HEK293 (cell line): ENCODE measurements around the gene CLDN7.

Experiments
- SALL2 ChIP-seq: fragments of 450-650 bp; formaldehyde crosslinking; IDR thresholded peaks from 2 replicates; pipeline ENCODE4 v1.5.0; 2017; ENCODE audit warnings: missing biosample characterization, mild to moderate bottlenecking, missing genetic modification characterization, borderline replicate concordance
- ZNF311 ChIP-seq: fragments of 450-650 bp; formaldehyde crosslinking; IDR thresholded peaks from 2 replicates; pipeline ENCODE4 v1.5.1; 2017; ENCODE audit warnings: missing biosample characterization, missing genetic modification characterization, borderline replicate concordance
- ZNF76 ChIP-seq: fragments of 450-650 bp; formaldehyde crosslinking; IDR thresholded peaks from 2 replicates; pipeline ENCODE4; 2016; ENCODE audit warnings: low read depth, missing biosample characterization, missing genetic modification characterization, borderline replicate concordance
- TF ChIP-seq, protein P1 (sequence below): fragments of 450-650 bp; formaldehyde crosslinking; IDR thresholded peaks from 2 replicates; pipeline ENCODE4 v1.5.1; 2016; ENCODE audit warnings: missing biosample characterization, missing genetic modification characterization
- TF ChIP-seq, protein P2 (sequence below): fragments of 450-650 bp; formaldehyde crosslinking; IDR thresholded peaks from 2 replicates; pipeline ENCODE4 v1.5.1; 2016; ENCODE audit warnings: missing biosample characterization, missing genetic modification characterization
- TF ChIP-seq, protein P3 (sequence below): fragments of 450-650 bp; formaldehyde crosslinking; IDR thresholded peaks from 2 replicates; pipeline ENCODE4 v1.5.1; 2016; ENCODE audit warnings: missing biosample characterization, missing genetic modification characterization
- TF ChIP-seq, protein P4 (sequence below): fragments of 450-650 bp; formaldehyde crosslinking; IDR thresholded peaks from 2 replicates; pipeline ENCODE4 v1.5.1; 2017; ENCODE audit warnings: missing biosample characterization, missing genetic modification characterization
- TF ChIP-seq, protein P5 (sequence below): fragments of 450-650 bp; formaldehyde crosslinking; IDR thresholded peaks from 2 replicates; pipeline ENCODE4 v1.5.1; 2016; ENCODE audit warnings: missing biosample characterization, missing genetic modification characterization

DNA sequence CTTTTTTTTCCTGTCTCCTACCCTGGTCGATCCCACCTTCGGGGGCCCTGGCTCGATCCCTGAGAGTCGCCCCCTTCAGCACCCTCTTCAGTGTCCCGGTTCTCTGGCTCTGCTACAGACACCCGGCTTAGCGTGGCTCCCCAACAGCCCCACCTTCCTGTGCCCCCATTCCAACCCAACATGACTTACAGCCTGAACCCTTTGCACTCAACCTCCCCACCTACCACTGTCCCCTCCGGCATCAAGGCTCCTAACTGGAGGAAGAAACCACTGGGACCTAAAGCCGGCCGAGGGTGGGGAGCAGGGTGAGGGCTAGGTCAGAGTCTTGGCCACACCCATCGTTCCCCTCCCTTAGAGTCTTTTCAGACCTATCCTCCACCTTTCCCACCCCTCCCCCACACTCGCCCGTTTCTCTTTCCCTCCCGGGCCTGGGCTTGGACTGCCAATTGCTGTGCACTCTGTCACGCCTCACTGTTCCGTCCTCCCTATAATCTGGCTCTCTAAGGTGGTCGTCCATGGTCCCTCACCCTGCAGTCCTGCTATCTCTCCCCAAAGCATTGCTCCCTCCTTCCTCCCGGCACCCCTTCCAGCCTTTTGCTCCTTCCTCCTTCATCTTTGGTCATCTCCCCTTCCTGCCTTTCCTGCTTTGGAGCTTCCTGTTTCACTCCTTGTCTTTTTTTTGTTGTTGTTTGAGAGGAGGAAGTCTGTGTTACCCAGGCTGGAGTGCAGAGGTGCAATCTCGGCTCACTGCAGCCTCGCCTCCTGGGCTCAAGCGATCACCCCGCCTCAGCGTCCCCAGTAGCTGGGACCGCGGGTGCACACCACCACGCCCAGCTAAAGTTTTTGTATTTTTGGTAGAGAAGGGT is 890 bp upstream of the CLDN7 start:
- TF ChIP-seq, protein P1, sequence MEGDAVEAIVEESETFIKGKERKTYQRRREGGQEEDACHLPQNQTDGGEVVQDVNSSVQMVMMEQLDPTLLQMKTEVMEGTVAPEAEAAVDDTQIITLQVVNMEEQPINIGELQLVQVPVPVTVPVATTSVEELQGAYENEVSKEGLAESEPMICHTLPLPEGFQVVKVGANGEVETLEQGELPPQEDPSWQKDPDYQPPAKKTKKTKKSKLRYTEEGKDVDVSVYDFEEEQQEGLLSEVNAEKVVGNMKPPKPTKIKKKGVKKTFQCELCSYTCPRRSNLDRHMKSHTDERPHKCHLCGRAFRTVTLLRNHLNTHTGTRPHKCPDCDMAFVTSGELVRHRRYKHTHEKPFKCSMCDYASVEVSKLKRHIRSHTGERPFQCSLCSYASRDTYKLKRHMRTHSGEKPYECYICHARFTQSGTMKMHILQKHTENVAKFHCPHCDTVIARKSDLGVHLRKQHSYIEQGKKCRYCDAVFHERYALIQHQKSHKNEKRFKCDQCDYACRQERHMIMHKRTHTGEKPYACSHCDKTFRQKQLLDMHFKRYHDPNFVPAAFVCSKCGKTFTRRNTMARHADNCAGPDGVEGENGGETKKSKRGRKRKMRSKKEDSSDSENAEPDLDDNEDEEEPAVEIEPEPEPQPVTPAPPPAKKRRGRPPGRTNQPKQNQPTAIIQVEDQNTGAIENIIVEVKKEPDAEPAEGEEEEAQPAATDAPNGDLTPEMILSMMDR (tag by site-specific recombination) = no peak
- TF ChIP-seq SALL2 (tag by site-specific recombination) = no peak
- TF ChIP-seq ZNF311 (tag by site-specific recombination) = no peak
- TF ChIP-seq, protein P2, sequence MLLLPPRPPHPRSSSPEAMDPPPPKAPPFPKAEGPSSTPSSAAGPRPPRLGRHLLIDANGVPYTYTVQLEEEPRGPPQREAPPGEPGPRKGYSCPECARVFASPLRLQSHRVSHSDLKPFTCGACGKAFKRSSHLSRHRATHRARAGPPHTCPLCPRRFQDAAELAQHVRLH (tag by site-specific recombination) = no peak; the same call in 1 of the 2 replicates
- TF ChIP-seq, protein P3, sequence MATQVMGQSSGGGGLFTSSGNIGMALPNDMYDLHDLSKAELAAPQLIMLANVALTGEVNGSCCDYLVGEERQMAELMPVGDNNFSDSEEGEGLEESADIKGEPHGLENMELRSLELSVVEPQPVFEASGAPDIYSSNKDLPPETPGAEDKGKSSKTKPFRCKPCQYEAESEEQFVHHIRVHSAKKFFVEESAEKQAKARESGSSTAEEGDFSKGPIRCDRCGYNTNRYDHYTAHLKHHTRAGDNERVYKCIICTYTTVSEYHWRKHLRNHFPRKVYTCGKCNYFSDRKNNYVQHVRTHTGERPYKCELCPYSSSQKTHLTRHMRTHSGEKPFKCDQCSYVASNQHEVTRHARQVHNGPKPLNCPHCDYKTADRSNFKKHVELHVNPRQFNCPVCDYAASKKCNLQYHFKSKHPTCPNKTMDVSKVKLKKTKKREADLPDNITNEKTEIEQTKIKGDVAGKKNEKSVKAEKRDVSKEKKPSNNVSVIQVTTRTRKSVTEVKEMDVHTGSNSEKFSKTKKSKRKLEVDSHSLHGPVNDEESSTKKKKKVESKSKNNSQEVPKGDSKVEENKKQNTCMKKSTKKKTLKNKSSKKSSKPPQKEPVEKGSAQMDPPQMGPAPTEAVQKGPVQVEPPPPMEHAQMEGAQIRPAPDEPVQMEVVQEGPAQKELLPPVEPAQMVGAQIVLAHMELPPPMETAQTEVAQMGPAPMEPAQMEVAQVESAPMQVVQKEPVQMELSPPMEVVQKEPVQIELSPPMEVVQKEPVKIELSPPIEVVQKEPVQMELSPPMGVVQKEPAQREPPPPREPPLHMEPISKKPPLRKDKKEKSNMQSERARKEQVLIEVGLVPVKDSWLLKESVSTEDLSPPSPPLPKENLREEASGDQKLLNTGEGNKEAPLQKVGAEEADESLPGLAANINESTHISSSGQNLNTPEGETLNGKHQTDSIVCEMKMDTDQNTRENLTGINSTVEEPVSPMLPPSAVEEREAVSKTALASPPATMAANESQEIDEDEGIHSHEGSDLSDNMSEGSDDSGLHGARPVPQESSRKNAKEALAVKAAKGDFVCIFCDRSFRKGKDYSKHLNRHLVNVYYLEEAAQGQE (tag by site-specific recombination) = no peak
- TF ChIP-seq, protein P4, sequence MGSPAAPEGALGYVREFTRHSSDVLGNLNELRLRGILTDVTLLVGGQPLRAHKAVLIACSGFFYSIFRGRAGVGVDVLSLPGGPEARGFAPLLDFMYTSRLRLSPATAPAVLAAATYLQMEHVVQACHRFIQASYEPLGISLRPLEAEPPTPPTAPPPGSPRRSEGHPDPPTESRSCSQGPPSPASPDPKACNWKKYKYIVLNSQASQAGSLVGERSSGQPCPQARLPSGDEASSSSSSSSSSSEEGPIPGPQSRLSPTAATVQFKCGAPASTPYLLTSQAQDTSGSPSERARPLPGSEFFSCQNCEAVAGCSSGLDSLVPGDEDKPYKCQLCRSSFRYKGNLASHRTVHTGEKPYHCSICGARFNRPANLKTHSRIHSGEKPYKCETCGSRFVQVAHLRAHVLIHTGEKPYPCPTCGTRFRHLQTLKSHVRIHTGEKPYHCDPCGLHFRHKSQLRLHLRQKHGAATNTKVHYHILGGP = no peak; the same call in 1 of the 2 replicates
- no peak for TF ChIP-seq ZNF76 (tag by site-specific recombination)
- TF ChIP-seq, protein P5, sequence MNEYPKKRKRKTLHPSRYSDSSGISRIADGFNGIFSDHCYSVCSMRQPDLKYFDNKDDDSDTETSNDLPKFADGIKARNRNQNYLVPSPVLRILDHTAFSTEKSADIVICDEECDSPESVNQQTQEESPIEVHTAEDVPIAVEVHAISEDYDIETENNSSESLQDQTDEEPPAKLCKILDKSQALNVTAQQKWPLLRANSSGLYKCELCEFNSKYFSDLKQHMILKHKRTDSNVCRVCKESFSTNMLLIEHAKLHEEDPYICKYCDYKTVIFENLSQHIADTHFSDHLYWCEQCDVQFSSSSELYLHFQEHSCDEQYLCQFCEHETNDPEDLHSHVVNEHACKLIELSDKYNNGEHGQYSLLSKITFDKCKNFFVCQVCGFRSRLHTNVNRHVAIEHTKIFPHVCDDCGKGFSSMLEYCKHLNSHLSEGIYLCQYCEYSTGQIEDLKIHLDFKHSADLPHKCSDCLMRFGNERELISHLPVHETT = no peak
